ENCODE results near the gene SCRN3.
"Not testable (repeated sequence)": the region's sequence is repeated elsewhere in the genome, so short reads cannot be mapped to it uniquely, and the experiment has no call there.

DNA sequence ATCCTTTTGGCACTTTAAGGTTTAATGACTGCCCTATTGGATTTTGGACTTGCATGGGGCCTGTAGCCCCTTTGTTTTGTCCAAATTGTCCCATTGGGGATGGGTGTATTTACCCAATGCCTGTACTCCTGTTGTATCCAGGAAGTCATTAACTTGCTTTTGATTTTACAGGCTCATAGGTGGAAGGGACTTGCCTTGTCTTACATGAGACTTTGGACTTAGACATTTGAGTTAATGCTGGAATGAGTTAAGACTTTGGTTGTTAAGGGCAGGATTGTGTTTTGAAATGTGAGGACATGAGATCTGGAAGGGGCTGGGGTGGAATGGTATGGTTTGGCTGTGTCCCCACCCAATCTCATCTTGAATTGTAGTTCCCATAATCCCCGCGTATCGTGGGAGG, 5.2 kb upstream of the SCRN3 start:
- not testable (repeated sequence) for TF ChIP-seq POLR2A (IDR thresholded peaks at IDR 0.05; ENCODE audit: low read length); GATA1 (IDR thresholded peaks at IDR 0.05; ENCODE audit: low read depth, low read length)

Measured in erythroblast (primary cell).